Thymus (tissue), 11 donors: ENCODE measurements around the gene SGCD. TPM values are rescaled to one million over a fixed set of nuclear protein-coding genes. Genes with fewer than 3 reads are reported as not detected.
A peak's percentile ranks its signal among the peaks of the same experiment; 100 is the strongest.

Experiments
- DNase-seq, 9 donors: peaks; one replicate each; pipeline ENCODE4 v3.0.0-alpha.2; 2013; ENCODE audit warnings: low spot score in 9 of 9, low read depth in 6 of 9, missing footprints in 1 of 9
- H3K27ac ChIP-seq, 2 donors: one replicate each; pipeline ENCODE4 v1.5.1; 2013; ENCODE audit warnings: control low read depth in 1 of 2, low read depth in 1 of 2, low read length in 1 of 2, mild to moderate bottlenecking in 1 of 2, moderate library complexity in 1 of 2
- H3K27me3 ChIP-seq, 2 donors: one replicate each; pipeline ENCODE4 v1.5.1; 2013; ENCODE audit warnings: low read length in 1 of 2; ENCODE audit not compliant: control insufficient read depth in 2 of 2, insufficient read depth in 1 of 2
- H3K36me3 ChIP-seq, 2 donors: one replicate each; pipeline ENCODE4 v1.5.1; 2013; ENCODE audit warnings: low read length in 1 of 2, mild to moderate bottlenecking in 1 of 2, moderate library complexity in 1 of 2; ENCODE audit not compliant: control insufficient read depth in 2 of 2, insufficient read depth in 2 of 2
- H3K4me1 ChIP-seq, 2 donors: one replicate each; pipeline ENCODE4 v1.5.1; 2013; ENCODE audit warnings: low read length in 2 of 2; ENCODE audit not compliant: control insufficient read depth in 2 of 2, insufficient read depth in 2 of 2
- H3K4me3 ChIP-seq, 2 donors: one replicate each; pipeline ENCODE4 v1.5.1; 2013; ENCODE audit warnings: low read length in 2 of 2, control low read depth in 1 of 2, mild to moderate bottlenecking in 1 of 2
- H3K9me3 ChIP-seq, 2 donors: one replicate each; pipeline ENCODE4 v1.5.1; 2013; ENCODE audit warnings: low read length in 1 of 2, mild to moderate bottlenecking in 1 of 2; ENCODE audit not compliant: control insufficient read depth in 2 of 2, insufficient read depth in 1 of 2
- WGBS: extraction: QIAGEN DNeasy Blood & Tissue Kit; methylation state at CpG from one replicate; pipeline ENCODE4 v1.1.7; 2013; 5-methylcytosine and 5-hydroxymethylcytosine counted together
- polyA plus RNA-seq: library from polyadenylated mRNA; stranded (reverse); fragments of 200-250 nt; gene quantifications from one replicate; pipeline ENCODE4 v1.2.3, GENCODE V29; 2013
- total RNA-seq: library from RNA; stranded (reverse); fragments of 120-200 nt; gene quantifications from one replicate; pipeline ENCODE4 v1.2.4, GENCODE V29; 2013
- donor health status: healthy.

SGCD gene
- total and polyA plus RNA-seq, 2 donors: 0.46 to 1.6 TPM

- no peaks in the 10 kb centered on the region for H3K4me1 ChIP-seq
- H3K27ac ChIP-seq: no peak overlapping the region
- H3K27me3 ChIP-seq: no peaks in the 10 kb centered on the region
- H3K4me3 ChIP-seq: no peak overlapping the region
- no peak for DNase-seq
- no peaks in the 10 kb centered on the region for H3K36me3 ChIP-seq
- WGBS: 90% methylated on average over 10 of the region's 10 CpGs
- H3K9me3 ChIP-seq: no peaks in the 10 kb centered on the region
Measured at GRCh38 chr5:156680831-156681230, 353.9 kb downstream of the SGCD start.

GRCh38 chr5:156681265-156681664 is 354.3 kb downstream of the SGCD start:
- Histone ChIP-seq H3K4me3 (no peak overlapping the region), H3K4me1 (no peaks in the 10 kb centered on the region), H3K36me3 (no peaks in the 10 kb centered on the region), H3K27me3 (no peaks in the 10 kb centered on the region), H3K9me3 (no peaks in the 10 kb centered on the region), H3K27ac (no peak overlapping the region)
- 91% methylated on average over 3 of the region's 3 CpGs for WGBS
- DNase-seq: no peak

- Histone ChIP-seq H3K36me3 (no peaks in the 10 kb centered on the region), H3K4me3 (no peak overlapping the region), H3K4me1 (no peaks in the 10 kb centered on the region), H3K27me3 (no peaks in the 10 kb centered on the region), H3K9me3 (no peaks in the 10 kb centered on the region), H3K27ac (no peak overlapping the region)
- 4% methylated on average over 2 of the region's 2 CpGs for WGBS
- DNase-seq: peak in 1 of 9 donors; percentile 8
Measured at GRCh38 chr5:156682971-156683370, 356.0 kb downstream of the SGCD start.

DNA sequence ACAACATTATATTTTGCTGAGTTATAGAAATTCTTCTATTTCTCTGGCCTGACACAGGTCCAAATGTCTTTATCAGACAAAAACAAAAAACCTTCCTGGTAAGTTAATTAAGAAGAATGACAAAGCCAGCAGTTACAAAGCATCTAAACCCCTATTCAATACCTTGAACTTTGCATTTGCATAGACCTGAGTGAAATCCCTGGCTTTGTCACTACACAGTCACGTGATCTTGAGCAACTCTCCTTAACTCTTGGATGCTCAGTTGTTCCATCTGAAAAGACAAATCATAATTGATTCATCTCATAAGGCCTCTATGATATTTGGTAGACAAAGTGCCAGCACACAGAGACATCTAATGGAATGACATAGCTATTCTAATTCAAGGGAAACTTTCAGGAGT is 356.5 kb downstream of the SGCD start:
- DNase-seq: no peak
- Histone ChIP-seq H3K4me1 (no peaks in the 10 kb centered on the region), H3K27me3 (no peaks in the 10 kb centered on the region), H3K36me3 (no peaks in the 10 kb centered on the region), H3K27ac (no peak overlapping the region), H3K4me3 (no peak overlapping the region), H3K9me3 (no peaks in the 10 kb centered on the region)
- WGBS: 75% methylated on average over 1 of the region's 1 CpG

GRCh38 chr5:156684216-156684615 is 357.3 kb downstream of the SGCD start:
- H3K27ac ChIP-seq: no peak overlapping the region
- no peaks in the 10 kb centered on the region for H3K9me3 ChIP-seq
- H3K36me3 ChIP-seq: no peaks in the 10 kb centered on the region
- no peak overlapping the region for H3K4me3 ChIP-seq
- no peaks in the 10 kb centered on the region for H3K4me1 ChIP-seq
- no peak for DNase-seq
- 99% methylated on average over 2 of the region's 2 CpGs for WGBS
- H3K27me3 ChIP-seq: no peaks in the 10 kb centered on the region

GRCh38 chr5:156685481-156685880 is 358.5 kb downstream of the SGCD start:
- no peak for DNase-seq
- no peaks in the 10 kb centered on the region for H3K9me3 ChIP-seq
- H3K4me1 ChIP-seq: no peaks in the 10 kb centered on the region
- no peaks in the 10 kb centered on the region for H3K36me3 ChIP-seq
- H3K27ac ChIP-seq: no peak overlapping the region
- H3K27me3 ChIP-seq: no peaks in the 10 kb centered on the region
- H3K4me3 ChIP-seq: no peak overlapping the region

- H3K36me3 ChIP-seq: no peaks in the 10 kb centered on the region
- H3K27ac ChIP-seq: no peak overlapping the region
- WGBS: 91% methylated on average over 2 of the region's 2 CpGs
- no peaks in the 10 kb centered on the region for H3K4me1 ChIP-seq
- no peak overlapping the region for H3K4me3 ChIP-seq
- no peak for DNase-seq
- no peaks in the 10 kb centered on the region for H3K27me3 ChIP-seq
- no peaks in the 10 kb centered on the region for H3K9me3 ChIP-seq
Measured at GRCh38 chr5:156686380-156686779, 359.4 kb downstream of the SGCD start.

GRCh38 chr5:156686796-156687195 is 359.8 kb downstream of the SGCD start:
- no peak for DNase-seq
- H3K36me3 ChIP-seq: no peaks in the 10 kb centered on the region
- H3K27ac ChIP-seq: no peak overlapping the region
- no peaks in the 10 kb centered on the region for H3K27me3 ChIP-seq
- no peak overlapping the region for H3K4me3 ChIP-seq
- H3K4me1 ChIP-seq: no peaks in the 10 kb centered on the region
- no peaks in the 10 kb centered on the region for H3K9me3 ChIP-seq
- WGBS: 44% methylated on average over 4 of the region's 4 CpGs

GRCh38 chr5:156687514-156687913 is 360.6 kb downstream of the SGCD start:
- Histone ChIP-seq H3K4me3 (no peak overlapping the region), H3K36me3 (no peaks in the 10 kb centered on the region), H3K4me1 (no peaks in the 10 kb centered on the region), H3K27ac (no peak overlapping the region), H3K27me3 (no peaks in the 10 kb centered on the region), H3K9me3 (no peaks in the 10 kb centered on the region)
- 71% methylated on average over 8 of the region's 8 CpGs for WGBS
- no peak for DNase-seq

- no peaks in the 10 kb centered on the region for H3K4me1 ChIP-seq
- H3K27me3 ChIP-seq: no peaks in the 10 kb centered on the region
- H3K36me3 ChIP-seq: no peaks in the 10 kb centered on the region
- H3K9me3 ChIP-seq: no peaks in the 10 kb centered on the region
- H3K4me3 ChIP-seq: no peak overlapping the region
- no peak for DNase-seq
- 93% methylated on average over 2 of the region's 2 CpGs for WGBS
- no peak overlapping the region for H3K27ac ChIP-seq
Measured at GRCh38 chr5:156691572-156691971, 364.6 kb downstream of the SGCD start.
